Femur (tissue), 1 donor: Measurements from ENCODE around the gene PSD4.
A peak's percentile ranks its signal among the peaks of the same experiment; 100 is the strongest.

Source experiments
- DNase-seq: peaks from one replicate; pipeline ENCODE4 v3.0.0-alpha.2; 2017

PSD4 gene

GRCh38 chr2:113173542-113174375 lies at the start of gene PSD4:
Gene PSD4 (plus strand): TSS chr2:113173971. CDS start chr2:113182457, 8,486 bp downstream.
- peak; percentile 67 for DNase-seq

GRCh38 chr2:113124181-113124961 lies 49.4 kb upstream of the PSD4 start:
- no peak for DNase-seq

DNA sequence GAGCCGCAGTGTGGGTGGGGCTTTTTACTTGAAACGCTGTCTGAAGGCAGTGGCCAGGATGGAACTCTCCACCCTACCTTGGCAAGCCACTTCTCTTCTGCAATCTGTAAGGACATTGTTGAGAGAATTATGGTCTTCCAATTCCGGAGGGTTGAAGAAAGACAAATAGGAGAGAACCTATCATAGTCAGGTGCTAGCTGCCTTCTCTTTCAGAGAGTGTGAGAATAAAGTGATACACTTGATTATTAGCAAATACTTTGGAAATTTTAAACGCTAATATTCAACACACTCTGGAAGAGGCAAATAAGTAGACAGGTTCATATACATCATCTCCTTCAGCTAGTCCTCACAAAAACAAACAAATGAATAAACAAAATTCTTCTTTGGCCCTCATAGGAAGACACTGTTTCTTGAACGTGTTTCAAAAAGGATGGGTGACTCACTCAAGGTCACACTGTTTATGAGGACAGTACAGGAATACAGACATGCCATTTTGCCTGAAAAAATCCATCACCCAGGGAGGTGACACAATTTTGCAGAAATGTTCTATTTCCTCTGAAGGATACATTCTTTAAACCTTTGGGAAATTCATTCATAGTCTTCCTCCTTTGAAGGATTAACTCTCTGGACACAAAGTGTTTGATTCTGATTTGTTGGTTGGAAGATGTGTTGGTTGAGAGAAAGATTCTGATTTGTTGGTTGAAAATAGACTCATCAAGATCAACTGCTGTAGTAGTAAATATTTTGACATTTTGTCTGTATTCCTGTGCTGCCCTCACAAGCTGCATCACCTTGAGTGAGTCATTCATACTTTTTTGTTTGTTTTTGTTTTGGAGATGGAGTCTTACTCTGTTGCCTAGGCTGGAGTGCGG lies 48.6 kb upstream of the PSD4 start:
- no peak for DNase-seq

DNA sequence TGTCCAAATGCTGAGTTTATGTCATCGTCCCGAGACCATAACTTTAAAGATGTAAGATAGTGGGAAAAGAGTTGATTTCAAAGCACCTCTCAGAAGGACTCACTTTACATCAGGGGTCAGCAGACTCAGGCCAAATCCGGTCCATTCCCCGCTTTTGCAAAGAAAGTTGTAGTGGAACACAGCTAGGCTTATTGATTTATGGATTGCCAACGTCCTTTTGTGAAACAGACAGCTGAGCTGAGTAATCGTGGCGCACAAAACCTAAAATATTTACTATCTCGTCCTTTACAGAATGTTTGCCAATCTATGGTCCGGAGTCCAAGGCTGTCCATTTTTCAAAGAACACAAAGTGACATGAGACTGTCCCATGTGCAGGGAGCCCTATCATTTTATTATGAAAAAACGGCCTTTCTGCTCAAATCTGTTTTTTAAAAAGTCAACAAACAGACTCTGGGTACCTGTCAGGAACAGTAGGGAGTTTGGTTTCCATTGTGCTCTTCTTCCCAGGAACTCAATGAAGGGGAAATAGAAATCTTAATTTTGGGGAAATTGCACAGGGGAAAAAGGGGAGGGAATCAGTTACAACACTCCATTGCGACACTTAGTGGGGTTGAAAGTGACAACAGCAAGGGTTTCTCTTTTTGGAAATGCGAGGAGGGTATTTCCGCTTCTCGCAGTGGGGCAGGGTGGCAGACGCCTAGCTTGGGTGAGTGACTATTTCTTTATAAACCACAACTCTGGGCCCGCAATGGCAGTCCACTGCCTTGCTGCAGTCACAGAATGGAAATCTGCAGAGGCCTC lies 46.7 kb upstream of the PSD4 start, which contains the start of gene IL1RN:
IL1RN (plus strand) TSS at position 754 of the 801 bp plus-strand sequence; CDS start at position 781, 27 bp downstream.
- DNase-seq = peak; percentile 41

GRCh38 chr2:113127646-113128570 lies 45.9 kb upstream of the PSD4 start:
- no peak for DNase-seq

DNA sequence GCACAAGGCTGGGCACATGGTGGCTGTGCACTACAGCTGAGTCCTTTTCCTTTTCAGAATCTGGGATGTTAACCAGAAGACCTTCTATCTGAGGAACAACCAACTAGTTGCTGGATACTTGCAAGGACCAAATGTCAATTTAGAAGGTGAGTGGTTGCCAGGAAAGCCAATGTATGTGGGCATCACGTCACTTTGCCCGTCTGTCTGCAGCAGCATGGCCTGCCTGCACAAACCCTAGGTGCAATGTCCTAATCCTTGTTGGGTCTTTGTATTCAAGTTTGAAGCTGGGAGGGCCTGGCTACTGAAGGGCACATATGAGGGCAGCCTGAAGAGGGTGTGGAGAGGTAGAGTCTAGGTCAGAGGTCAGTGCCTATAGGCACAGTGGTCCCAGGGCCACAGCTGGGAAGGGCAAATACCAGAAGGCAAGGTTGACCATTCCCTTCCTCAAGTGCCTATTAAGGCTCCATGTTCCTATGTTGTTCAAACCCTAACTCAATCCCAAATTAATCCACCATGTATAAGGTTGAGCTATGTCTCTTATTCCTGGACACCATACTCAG lies 44.2 kb upstream of the PSD4 start:
- no peak for DNase-seq

DNA sequence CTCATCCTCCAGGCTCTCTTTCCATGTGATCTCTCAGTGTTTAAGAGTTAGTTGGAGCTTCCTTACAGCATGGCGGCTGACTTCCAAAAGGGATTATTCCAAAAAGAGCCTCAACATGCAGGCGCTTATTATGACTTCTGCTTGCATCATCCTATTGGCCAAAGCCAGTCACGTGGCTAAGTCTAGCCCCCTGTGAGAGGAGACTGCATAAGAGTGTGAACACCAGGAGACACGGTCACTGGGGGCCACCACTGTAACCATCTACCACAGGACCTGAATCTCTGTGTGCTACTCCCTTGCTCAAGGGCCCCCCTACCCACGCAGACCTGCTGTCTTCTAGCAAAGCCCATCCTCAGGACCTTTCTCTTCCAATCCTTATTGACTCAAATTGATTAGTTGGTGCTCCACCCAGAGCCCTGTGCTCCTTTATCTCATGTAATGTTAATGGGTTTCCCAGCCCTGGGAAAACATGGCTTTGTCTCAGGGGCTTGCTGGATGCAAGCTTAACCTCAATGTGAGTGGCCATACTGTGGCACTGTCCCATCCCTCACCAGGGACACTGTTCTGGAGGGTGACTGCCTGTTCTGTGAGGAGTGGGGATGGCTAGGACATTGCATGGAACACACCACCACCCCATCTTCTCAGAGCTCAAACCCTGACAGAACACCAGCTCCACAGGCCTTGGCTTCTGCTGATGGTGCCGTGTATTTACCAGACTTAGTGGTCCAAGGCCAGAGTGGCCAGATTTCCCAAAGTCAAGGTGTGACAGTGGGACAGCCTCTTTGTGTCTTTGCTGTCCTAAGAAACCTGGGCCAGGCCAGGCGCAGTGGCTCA lies 42.2 kb upstream of the PSD4 start:
- no peak for DNase-seq

DNA sequence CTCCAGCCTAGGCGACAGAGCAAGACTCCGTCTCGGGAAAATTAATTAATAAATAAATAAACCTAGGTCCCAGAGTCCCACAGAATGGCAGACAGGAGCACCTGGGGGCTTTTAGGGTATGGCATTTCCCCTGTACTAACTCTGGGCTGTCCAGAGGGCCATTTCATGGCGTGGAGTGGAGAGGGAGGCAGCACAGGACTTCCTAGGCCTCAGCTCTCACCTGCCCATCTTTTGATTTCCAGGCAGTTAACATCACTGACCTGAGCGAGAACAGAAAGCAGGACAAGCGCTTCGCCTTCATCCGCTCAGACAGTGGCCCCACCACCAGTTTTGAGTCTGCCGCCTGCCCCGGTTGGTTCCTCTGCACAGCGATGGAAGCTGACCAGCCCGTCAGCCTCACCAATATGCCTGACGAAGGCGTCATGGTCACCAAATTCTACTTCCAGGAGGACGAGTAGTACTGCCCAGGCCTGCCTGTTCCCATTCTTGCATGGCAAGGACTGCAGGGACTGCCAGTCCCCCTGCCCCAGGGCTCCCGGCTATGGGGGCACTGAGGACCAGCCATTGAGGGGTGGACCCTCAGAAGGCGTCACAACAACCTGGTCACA lies 41.3 kb upstream of the PSD4 start:
- no peak for DNase-seq

GRCh38 chr2:113133704-113134598 lies 39.8 kb upstream of the PSD4 start:
- DNase-seq = no peak

GRCh38 chr2:113134717-113135116 lies 39.1 kb upstream of the PSD4 start:
- DNase-seq = no peak

DNA sequence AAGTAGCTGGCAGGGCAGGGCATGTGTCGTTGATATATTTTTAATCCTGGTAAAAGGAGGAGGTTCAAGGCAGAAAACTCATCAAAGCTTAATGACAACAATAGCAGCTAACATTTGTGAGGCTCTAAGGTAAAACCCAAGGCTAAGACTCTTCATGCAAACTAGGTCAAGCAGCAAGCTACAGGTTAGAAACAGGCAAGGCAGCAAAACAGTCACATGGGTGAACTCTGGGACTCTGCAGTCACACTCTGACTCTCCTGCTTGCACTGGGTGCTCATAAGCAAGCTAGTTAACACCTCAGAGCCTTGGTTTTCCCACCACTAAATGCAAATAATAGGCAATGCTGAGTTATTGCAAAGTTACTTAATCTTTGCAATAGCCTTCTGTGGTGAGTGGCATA lies 38.5 kb upstream of the PSD4 start:
- DNase-seq = no peak

DNA sequence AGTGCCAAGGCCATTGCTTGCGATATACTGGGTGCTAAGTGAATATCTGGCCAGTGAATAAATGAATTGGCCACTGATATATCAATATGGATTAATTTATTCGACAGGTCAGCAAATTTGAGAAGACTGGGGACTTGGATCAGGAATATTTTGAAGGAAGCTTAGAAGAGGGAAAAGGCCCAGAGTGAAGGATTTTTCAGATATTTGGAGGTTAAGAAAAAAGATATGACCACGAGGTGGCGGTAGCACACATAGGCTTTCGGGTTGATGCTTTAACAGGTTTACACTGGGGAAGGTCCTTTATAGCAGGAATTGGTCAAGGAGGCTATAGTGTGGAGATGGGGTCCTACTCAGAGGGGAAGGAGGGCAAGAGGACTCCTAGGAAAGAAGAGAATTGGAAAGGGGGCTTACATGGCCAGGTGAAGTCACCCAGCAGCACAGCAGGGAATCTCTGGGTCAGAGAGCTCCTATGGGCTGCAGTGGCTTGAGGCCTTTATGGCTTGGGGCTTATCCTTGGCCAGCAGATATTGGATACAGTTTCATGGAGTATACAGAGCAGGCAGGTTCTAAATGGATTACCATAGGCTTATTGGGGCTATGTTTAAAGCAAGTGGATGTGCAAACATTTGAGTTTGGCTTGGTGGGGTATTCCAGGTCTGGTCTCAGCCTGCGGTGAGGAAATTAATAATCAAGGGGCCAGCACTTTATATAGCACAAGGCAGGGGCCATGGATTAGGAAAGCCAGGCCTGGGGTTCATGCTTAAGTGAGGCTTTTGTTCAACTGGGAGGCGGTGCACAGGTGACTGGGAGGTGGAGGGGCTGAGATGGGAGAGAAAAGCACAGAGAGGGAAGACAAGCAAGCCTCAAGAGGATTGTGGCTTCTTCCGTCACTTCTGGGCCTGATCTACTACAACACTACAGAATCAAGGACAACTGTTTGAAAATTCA lies 36.7 kb upstream of the PSD4 start:
- no peak for DNase-seq

GRCh38 chr2:113137827-113138226 lies 35.9 kb upstream of the PSD4 start:
- DNase-seq = no peak

DNA sequence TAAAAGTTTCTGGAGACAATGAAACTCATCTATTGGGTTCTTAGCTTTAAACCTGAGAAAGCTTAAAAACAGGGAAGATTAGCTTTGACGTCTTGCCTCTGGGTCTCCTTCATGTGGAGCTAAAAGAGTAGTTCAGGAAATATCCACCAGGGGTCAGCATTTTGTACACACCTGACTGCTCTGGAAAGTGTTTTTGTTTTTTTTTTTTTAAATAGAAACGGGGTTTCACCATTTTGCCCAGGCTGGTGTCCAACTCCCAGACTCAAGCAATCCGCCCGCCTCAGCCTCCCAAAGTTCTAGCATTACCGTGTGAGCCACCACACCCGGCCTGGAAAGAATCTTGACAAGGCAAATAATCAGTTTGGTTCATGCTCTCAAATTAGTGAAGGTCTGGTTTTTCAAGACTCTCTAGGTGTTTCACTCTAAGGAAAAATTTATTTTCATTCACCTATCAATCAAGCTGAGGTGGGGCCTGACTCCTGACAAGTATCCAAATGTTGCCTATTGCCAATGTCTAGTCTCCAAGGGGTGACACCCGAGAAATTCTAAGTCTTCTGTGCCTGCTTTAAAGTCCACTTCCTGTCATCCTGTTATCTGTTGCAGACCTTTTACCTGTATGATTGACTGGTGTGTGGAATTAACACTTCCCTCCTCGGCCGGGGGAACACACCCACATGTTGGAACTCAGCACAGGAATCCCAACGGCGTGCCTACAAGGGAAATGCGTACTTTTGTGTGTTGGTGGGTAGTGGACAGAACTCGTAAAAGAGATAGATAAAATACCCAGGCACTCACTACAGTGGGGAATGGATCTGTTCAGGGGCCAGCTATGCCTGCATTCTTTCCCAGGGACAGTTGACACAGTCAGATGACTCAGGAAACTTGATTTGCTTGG lies 35.1 kb upstream of the PSD4 start:
- DNase-seq = no peak

- no peak for DNase-seq
Observed at GRCh38 chr2:113141451-113141850, 32.3 kb upstream of the PSD4 start.

GRCh38 chr2:113142290-113142689 lies 31.5 kb upstream of the PSD4 start:
- no peak for DNase-seq
